Measurements from ENCODE around the gene XRCC4. TPM values are rescaled to one million over a fixed set of nuclear protein-coding genes. Genes with fewer than 3 reads are reported as not detected.

The XRCC4 gene
- polyA plus RNA-seq, 1 donor from 2014 or later = 22.9 TPM

DNA sequence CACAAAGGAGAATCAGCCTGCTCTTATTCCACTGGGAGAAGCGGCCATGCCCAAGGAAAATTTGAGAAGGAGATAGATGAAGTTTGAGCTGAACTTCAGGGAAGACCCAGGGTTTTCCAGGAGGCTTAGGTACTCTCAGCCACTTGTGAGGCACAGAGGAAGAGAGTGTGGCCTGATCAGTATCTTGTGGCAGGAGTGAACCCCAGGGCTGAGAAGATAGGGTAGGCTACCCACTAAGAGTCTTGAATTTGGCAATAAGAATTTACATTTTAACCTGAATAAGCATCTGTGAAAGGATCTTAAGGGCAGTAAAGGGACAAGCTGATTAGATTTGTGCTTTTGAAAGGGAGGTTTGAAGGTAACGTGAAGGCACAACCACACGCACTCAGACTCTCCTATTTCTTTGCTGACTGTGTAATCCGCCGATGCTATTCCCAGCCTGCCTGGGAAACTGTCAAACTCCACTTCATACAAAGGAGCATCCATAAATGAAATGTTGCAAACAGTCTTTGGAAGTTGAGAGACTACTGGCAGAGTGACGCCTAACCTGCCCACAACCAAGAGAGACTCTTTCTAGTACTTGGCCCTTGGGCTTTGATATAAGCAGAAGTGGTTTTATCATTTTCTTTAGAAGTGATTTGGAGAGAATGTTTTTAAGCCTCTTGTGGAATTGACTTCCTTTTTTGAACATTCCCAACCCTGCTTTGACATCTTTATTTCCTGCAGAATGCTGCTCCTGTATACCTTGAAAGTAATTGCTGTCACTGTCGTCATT lies 286.0 kb downstream of the XRCC4 start:
- H3K4me2 ChIP-seq (ENCODE audit: low read length) = no peak overlapping the region

DNA sequence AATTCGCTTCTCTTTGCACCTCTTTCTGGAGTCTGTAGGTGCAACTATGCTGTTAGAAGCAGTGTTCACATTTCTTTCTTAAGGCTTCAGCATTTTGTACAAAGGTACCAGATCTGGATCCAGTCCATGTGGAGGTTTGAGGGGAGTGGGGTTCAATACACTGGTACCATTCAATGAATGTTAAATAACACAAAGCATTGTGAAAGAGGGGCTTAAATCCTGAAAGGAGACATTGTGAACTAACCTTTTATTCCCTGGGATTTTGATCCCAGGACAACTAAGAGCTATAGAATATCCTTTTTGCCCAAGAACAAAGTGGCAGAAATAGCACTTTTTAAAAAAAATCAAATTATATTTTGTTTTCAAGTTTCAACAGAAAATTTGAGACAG lies 286.5 kb downstream of the XRCC4 start:
- Histone ChIP-seq H3K9me3 (ENCODE audit: low read length) (peaks cover 4% of the 10 kb centered on the region), H3K79me2 (replicated peaks; ENCODE audit: insufficient read depth, low read length) (no peaks in the 10 kb centered on the region), H3K36me3 (ENCODE audit: insufficient read depth, low read length) (no peaks in the 10 kb centered on the region), H3K4me2 (ENCODE audit: low read length) (no peak overlapping the region), H3K4me3 (ENCODE audit: low read length) (no peak overlapping the region), H4K20me1 (ENCODE audit: insufficient read depth) (no peaks in the 10 kb centered on the region), H2AFZ (ENCODE audit: low read depth, low read length) (no peak overlapping the region), H3K27ac (ENCODE audit: low read length) (peak overlapping the region; percentile 2), H3K27me3 (ENCODE audit: insufficient read depth, low read depth, low read length) (no peaks in the 10 kb centered on the region), H3K9ac (ENCODE audit: low read length) (no peak overlapping the region), H3F3A (ENCODE audit: insufficient read depth, low read length, poor library complexity, severe bottlenecking) (no peaks in the 10 kb centered on the region), H3K9me2 (ENCODE audit: insufficient read depth, low read length) (no peaks in the 10 kb centered on the region)
- no peak for TF ChIP-seq EZH2 (IDR thresholded peaks at IDR 0.05; ENCODE audit: borderline replicate concordance, insufficient read depth, low read length, poor library complexity, severe bottlenecking)
- TF ChIP-seq RAD21 (conservative IDR thresholded peaks at IDR 0.05) = no peak
- TF ChIP-seq MXI1 (conservative IDR thresholded peaks at IDR 0.05; ENCODE audit: poor library complexity, severe bottlenecking) = no peak
- no peak for TF ChIP-seq EP300 (conservative IDR thresholded peaks at IDR 0.05; ENCODE audit: poor library complexity, severe bottlenecking)
- no peak for TF ChIP-seq TAF1 (IDR thresholded peaks at IDR 0.05; ENCODE audit: low read depth)

More for the DNA sequence above, 286.0 kb downstream of the XRCC4 start:
- Histone ChIP-seq H3K4me3 (ENCODE audit: low read length) (no peak overlapping the region), H3K27me3 (ENCODE audit: insufficient read depth, low read depth, low read length) (no peaks in the 10 kb centered on the region), H3F3A (ENCODE audit: insufficient read depth, low read length, poor library complexity, severe bottlenecking) (no peaks in the 10 kb centered on the region), H3K9me3 (ENCODE audit: low read length) (peaks cover 4% of the 10 kb centered on the region), H3K27ac (ENCODE audit: low read length) (peak overlapping the region; percentile 2), H3K9me2 (ENCODE audit: insufficient read depth, low read length) (no peaks in the 10 kb centered on the region), H4K20me1 (ENCODE audit: insufficient read depth) (no peaks in the 10 kb centered on the region), H3K9ac (ENCODE audit: low read length) (no peak overlapping the region), H3K36me3 (ENCODE audit: insufficient read depth, low read length) (no peaks in the 10 kb centered on the region), H2AFZ (ENCODE audit: low read depth, low read length) (no peak overlapping the region), H3K79me2 (replicated peaks; ENCODE audit: insufficient read depth, low read length) (no peaks in the 10 kb centered on the region)
- TF ChIP-seq SMC3 (conservative IDR thresholded peaks at IDR 0.05; ENCODE audit: poor library complexity) (no peak), RAD21 (conservative IDR thresholded peaks at IDR 0.05) (no peak)
- TF ChIP-seq, protein P1, sequence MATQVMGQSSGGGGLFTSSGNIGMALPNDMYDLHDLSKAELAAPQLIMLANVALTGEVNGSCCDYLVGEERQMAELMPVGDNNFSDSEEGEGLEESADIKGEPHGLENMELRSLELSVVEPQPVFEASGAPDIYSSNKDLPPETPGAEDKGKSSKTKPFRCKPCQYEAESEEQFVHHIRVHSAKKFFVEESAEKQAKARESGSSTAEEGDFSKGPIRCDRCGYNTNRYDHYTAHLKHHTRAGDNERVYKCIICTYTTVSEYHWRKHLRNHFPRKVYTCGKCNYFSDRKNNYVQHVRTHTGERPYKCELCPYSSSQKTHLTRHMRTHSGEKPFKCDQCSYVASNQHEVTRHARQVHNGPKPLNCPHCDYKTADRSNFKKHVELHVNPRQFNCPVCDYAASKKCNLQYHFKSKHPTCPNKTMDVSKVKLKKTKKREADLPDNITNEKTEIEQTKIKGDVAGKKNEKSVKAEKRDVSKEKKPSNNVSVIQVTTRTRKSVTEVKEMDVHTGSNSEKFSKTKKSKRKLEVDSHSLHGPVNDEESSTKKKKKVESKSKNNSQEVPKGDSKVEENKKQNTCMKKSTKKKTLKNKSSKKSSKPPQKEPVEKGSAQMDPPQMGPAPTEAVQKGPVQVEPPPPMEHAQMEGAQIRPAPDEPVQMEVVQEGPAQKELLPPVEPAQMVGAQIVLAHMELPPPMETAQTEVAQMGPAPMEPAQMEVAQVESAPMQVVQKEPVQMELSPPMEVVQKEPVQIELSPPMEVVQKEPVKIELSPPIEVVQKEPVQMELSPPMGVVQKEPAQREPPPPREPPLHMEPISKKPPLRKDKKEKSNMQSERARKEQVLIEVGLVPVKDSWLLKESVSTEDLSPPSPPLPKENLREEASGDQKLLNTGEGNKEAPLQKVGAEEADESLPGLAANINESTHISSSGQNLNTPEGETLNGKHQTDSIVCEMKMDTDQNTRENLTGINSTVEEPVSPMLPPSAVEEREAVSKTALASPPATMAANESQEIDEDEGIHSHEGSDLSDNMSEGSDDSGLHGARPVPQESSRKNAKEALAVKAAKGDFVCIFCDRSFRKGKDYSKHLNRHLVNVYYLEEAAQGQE (IDR thresholded peaks at IDR 0.05; ENCODE audit: borderline replicate concordance) = peak; percentile 25

DNA sequence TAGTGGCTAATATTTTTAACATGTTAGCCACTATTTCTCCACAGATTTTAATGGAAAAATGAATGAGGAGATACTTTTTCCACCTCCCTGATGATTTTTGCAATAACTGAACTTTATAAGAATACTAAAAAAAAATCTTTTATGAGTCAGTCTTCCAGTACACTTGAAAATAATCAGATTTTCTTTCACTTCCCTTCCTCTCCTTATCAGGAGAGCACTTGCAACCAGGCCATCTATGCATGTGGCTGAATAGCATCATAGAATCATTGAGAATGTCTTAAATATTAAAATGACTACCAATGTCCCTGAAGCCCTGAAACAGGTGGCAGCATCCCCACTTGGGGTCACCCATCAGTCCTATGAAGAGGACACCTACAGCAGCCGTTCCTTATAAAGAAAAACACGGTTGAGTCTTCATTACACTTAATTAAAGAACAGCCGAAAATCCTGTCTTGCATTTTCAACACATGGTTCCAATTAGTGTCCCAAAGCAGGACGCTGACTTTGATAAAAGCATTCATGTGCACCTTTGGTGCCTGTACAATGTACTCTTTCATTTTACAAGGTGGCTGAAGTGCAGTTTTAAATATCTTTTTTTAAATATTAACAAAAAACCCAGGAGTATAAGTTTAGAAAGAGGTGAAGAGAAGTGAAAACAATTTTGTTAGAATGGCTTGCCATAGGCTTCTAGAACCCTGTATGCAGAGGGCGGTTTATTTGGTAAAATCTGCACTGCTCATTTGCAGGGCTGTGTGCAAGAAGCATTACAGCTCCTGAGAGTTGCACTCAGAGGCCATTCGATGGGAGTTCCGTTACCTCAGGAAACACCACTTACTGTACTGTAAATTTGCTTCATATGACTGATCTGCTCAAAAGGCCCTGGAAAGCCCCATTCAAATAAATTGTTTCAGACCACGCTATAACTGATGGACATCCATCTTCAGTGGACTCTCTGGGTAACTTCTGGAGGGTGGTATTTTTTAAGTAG lies 287.3 kb downstream of the XRCC4 start:
- Histone ChIP-seq H3K9me2 (ENCODE audit: insufficient read depth, low read length) (no peaks in the 10 kb centered on the region), H3K9me3 (ENCODE audit: low read length) (peaks cover 4% of the 10 kb centered on the region), H3K27me3 (ENCODE audit: insufficient read depth, low read depth, low read length) (no peaks in the 10 kb centered on the region), H3K79me2 (replicated peaks; ENCODE audit: insufficient read depth, low read length) (no peaks in the 10 kb centered on the region), H3F3A (ENCODE audit: insufficient read depth, low read length, poor library complexity, severe bottlenecking) (no peaks in the 10 kb centered on the region), H3K4me2 (ENCODE audit: low read length) (no peak overlapping the region), H3K4me3 (ENCODE audit: low read length) (no peak overlapping the region), H3K9ac (ENCODE audit: low read length) (no peak overlapping the region), H4K20me1 (ENCODE audit: insufficient read depth) (no peaks in the 10 kb centered on the region), H2AFZ (ENCODE audit: low read depth, low read length) (no peak overlapping the region), H3K36me3 (ENCODE audit: insufficient read depth, low read length) (no peaks in the 10 kb centered on the region), H3K27ac (ENCODE audit: low read length) (no peak overlapping the region)
- no peak for TF ChIP-seq RAD21 (conservative IDR thresholded peaks at IDR 0.05)
- no peak for TF ChIP-seq EP300 (conservative IDR thresholded peaks at IDR 0.05; ENCODE audit: poor library complexity, severe bottlenecking)
- no peak for TF ChIP-seq TAF1 (IDR thresholded peaks at IDR 0.05; ENCODE audit: low read depth)
- TF ChIP-seq SMC3 (conservative IDR thresholded peaks at IDR 0.05; ENCODE audit: poor library complexity) = no peak
- TF ChIP-seq POLR2AphosphoS5 (IDR thresholded peaks at IDR 0.05) = no peak
- TF ChIP-seq, protein P2, sequence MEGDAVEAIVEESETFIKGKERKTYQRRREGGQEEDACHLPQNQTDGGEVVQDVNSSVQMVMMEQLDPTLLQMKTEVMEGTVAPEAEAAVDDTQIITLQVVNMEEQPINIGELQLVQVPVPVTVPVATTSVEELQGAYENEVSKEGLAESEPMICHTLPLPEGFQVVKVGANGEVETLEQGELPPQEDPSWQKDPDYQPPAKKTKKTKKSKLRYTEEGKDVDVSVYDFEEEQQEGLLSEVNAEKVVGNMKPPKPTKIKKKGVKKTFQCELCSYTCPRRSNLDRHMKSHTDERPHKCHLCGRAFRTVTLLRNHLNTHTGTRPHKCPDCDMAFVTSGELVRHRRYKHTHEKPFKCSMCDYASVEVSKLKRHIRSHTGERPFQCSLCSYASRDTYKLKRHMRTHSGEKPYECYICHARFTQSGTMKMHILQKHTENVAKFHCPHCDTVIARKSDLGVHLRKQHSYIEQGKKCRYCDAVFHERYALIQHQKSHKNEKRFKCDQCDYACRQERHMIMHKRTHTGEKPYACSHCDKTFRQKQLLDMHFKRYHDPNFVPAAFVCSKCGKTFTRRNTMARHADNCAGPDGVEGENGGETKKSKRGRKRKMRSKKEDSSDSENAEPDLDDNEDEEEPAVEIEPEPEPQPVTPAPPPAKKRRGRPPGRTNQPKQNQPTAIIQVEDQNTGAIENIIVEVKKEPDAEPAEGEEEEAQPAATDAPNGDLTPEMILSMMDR (IDR thresholded peaks at IDR 0.05; ENCODE audit: poor library complexity, severe bottlenecking) = no peak
- no peak for TF ChIP-seq MXI1 (conservative IDR thresholded peaks at IDR 0.05; ENCODE audit: poor library complexity, severe bottlenecking)
- TF ChIP-seq, protein P1 (IDR thresholded peaks at IDR 0.05; ENCODE audit: borderline replicate concordance) = no peak
- TF ChIP-seq EZH2 (IDR thresholded peaks at IDR 0.05; ENCODE audit: borderline replicate concordance, insufficient read depth, low read length, poor library complexity, severe bottlenecking) = no peak
